Tracheal epithelial cell (primary cell): ENCODE measurements around the gene TBX6. TPM values are rescaled to one million over a fixed set of nuclear protein-coding genes. Genes with fewer than 3 reads are reported as not detected.

Source experiments
- total RNA-seq: library from RNA; depleted of rRNA; stranded (reverse); fragments of >200 nt; gene quantifications from 2 replicates; pipeline ENCODE4 v1.2.1, GENCODE V29; 2014

Gene TBX6
- total RNA-seq = 0.48 and 1.1 TPM in 2 replicates

DNA sequence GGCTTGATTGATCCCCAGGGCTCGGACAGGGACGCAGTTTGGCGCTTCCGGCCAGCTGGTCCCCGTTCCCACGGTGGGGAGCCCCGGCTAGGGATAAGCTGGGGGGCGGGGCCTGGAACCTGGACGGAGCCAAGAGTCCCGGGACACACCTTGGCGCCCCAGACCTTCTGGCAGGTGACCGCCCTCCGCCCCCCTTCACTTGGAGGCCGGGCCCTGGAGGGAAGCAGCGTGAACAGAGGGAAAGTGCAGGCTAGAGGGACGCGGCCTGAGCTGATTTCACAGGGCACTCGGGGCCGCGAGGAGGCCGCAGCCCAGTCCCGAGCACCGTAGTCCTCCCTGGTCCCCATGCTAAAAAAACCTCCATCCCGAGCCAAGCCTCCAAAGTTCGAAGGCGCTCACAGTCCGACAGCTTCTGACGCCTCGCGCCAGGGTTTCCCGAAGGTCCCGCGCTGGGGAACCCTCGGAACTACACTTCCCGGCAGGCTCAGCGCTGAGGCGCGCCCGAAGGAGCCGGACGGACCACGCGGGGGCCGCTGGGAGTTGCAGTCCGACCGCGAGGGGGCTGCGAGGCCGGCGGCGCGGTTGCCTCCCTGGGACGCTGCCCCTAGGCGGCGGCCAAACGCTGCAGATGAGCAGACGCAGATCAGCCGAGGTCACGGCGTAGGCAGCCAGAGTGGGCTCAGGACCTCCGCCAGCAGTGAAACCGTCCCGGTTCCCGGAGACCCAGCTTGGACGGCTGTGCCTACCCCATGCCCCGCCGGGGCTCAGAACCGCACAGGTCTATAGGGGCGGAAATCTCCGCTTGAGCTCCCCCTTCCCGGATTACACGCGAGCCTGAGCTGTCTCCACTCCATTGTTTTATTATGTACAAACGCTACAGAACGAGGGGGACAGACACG is at the start of gene TBX6:
TBX6 (minus strand) TSS at position 451 of the 899 bp plus-strand sequence. CDS start 731 bp downstream, outside the sequence.

GRCh38 chr16:30113031-30113710 is 21.4 kb upstream of the TBX6 start, which contains the start of gene GDPD3:
TSS of gene GDPD3 (minus strand) at chr16:30113537. CDS start at chr16:30113478, 59 bp downstream.

DNA sequence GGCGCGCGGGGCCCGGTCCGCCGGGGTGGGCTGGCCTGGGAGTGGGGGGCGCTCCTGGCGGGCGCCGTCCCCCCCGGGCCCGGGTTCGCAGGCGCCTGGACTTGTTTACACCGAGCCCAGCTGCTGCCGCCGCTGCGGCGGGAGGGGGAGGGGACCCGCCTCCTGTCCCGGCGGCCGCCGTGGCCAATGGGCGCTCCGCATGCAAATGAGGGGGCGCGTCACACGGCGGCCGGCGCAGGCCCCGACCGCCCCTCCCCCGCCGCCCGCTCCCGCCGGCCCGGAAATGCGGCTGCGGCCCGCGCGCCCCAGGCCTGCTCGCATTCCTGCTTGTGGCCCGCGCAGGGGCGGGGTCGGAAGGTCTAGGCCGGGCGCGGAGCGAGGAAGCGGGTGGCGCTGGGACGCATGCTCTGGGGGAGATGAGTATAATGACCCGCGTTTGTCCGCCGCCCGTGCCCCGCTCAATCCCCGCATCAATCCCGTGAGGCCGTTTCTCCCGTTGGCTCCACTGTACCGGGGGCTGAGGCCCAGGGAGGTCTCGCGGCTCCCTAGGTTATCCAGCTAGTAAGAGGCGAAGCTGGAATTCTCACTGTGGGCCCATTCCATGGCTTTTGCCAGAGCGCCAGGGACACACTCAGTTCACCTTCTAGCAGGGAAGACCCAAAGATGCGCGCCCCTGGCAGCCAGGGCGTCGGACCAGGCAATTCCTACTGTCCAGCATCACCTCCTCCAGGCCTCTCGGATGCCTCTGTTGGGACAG is 4.6 kb upstream of the TBX6 start, which contains the start of gene YPEL3:
YPEL3 (minus strand) TSS at position 109 of the 757 bp plus-strand sequence. CDS start 731 bp downstream, outside the sequence.

DNA sequence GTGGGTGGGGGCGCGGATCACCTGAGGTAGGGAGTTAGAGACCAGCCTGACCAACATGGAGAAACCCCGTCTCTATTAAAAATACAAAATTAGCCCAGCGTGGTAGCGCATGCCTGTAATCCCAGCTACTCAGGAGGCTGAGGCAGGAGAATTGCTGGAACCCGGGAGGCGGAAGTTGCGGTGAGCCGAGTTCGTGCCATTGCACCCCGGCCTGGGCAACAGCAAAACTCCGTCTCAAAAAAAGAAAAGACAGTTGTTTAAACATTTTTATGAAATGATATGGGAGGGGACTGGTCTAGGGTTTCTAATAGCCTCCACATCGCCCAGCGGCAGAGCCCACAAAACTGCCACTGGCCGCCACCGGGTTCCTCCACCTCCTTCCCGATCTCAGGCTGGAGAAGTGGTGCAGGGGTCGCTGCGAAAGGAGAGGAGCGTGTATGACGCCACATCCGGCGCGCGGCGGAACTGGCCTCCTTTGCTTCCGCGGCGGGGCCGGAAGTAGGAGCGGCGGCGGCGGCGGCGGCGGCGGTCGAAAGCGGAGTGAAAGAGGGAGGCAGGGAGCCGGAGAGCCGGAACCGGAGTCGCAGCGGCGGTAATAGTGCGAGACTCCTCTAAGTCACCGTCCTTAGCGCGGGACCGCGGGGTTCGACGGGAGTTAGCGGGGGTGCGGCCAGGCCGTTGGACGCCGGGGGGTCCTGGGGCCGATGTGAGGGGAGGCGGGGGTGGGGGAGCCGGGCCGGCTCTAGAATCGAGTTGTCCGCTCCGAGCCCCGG is 16.0 kb downstream of the TBX6 start, which contains the start of gene PPP4C:
PPP4C (plus strand) TSS at position 492 of the 773 bp plus-strand sequence. CDS start 384 bp downstream, outside the sequence.

GRCh38 chr16:30065102-30065942 is 26.4 kb downstream of the TBX6 start, which contains the start of gene ALDOA:
TSS of gene ALDOA (plus strand) at chr16:30065760. CDS start at chr16:30066898, 1,138 bp downstream.

Other genes starting within 250 kb of the TBX6 start
- 62.4 and 65.3 TPM in 2 replicates for gene CDIPT, start 228.7 kb downstream of the TBX6 start, total RNA-seq
- gene SEZ6L2, start 192.4 kb downstream of the TBX6 start, total RNA-seq = 5.3 and 8.7 TPM in 2 replicates
- 1.7 and 8.9 TPM in 2 replicates for gene ASPHD1, start 191.4 kb downstream of the TBX6 start, total RNA-seq
- 14.2 and 15.3 TPM in 2 replicates for gene KCTD13, start 165.7 kb downstream of the TBX6 start, total RNA-seq
- gene TMEM219, start 129.8 kb downstream of the TBX6 start, total RNA-seq = 66.7 and 80.6 TPM in 2 replicates
- 25.2 and 28.7 TPM in 2 replicates for gene TAOK2, start 118.1 kb downstream of the TBX6 start, total RNA-seq
- gene HIRIP3, start 96.3 kb downstream of the TBX6 start, total RNA-seq = 5.1 and 10.2 TPM in 2 replicates
- gene INO80E, start 95.7 kb downstream of the TBX6 start, total RNA-seq = 21.0 and 28.1 TPM in 2 replicates
- gene DOC2A, start 80.9 kb downstream of the TBX6 start, total RNA-seq = 0.72 TPM in 1 of 2 replicates, not detected in the other
- not detected in 2 replicates for gene C16orf92, start 68.7 kb downstream of the TBX6 start, total RNA-seq
- gene TLCD3B, start 60.7 kb downstream of the TBX6 start, total RNA-seq = not detected in 2 replicates
- gene ALDOA, start 26.2 kb downstream of the TBX6 start, total RNA-seq = 688 and 703 TPM in 2 replicates
- gene PPP4C, start 15.9 kb downstream of the TBX6 start, total RNA-seq = 146 and 274 TPM in 2 replicates
- 9.6 and 9.9 TPM in 2 replicates for gene YPEL3, start 4.3 kb upstream of the TBX6 start, total RNA-seq
- gene GDPD3, start 21.6 kb upstream of the TBX6 start, total RNA-seq = 1.9 and 5.1 TPM in 2 replicates
- gene MAPK3, start 31.3 kb upstream of the TBX6 start, total RNA-seq = 10.7 and 14.0 TPM in 2 replicates
- 1.3 and 2.9 TPM in 2 replicates for gene CORO1A, start 91.7 kb upstream of the TBX6 start, total RNA-seq
- 276 and 284 TPM in 2 replicates for gene BOLA2B, start 101.7 kb upstream of the TBX6 start, total RNA-seq
- gene SLX1A, start 102.0 kb upstream of the TBX6 start, total RNA-seq = 28.9 and 49.7 TPM in 2 replicates
- 3.6 and 4.3 TPM in 2 replicates for gene SULT1A3, start 107.3 kb upstream of the TBX6 start, total RNA-seq
- 0.72 and 2.8 TPM in 2 replicates for gene NPIPB13, start 156.6 kb upstream of the TBX6 start, total RNA-seq